Thyroid gland (tissue), 4 donors: ENCODE measurements around the gene PABPC1L.

Experiments used
- POLR2A ChIP-seq, 2 donors: fragments of 450-650 bp; IDR thresholded peaks; one replicate each; pipeline ENCODE4 v1.6.1; 2017; ENCODE audit warnings: antibody characterized with exemption in 2 of 2, mild to moderate bottlenecking in 2 of 2, moderate library complexity in 1 of 2
- TF ChIP-seq, protein P1 (sequence below), 6 experiments: fragments of 200-600 bp in 3 of 6; fragments of 450-650 bp in 3 of 6; sonication (generic) in 3 of 6; IDR thresholded peaks; one replicate each; pipeline ENCODE4 v1.5.1; 2016 to 2019; ENCODE audit warnings: antibody characterized with exemption in 6 of 6, mild to moderate bottlenecking in 2 of 6, inconsistent platforms in 1 of 6, moderate library complexity in 1 of 6

DNA sequence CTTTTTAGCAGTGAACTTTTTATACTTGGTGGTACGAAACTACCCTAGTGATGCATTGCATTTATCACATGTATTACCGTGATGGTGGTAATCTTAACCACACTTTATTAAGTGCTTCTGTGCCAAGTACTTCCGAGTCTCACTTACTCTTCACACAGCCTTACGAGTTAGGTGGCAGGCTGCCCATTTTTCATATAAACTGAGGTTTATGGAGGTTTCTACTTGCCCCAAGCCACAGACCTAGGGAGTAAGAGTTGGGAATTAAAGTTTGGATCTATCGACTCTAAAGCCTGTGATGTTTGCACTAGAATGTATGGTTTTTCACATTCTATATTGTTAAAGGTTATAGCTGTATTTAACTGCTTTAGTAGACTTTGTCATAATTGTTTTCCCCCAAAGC lies 5.5 kb upstream of the PABPC1L start:
- TF ChIP-seq, protein P1, sequence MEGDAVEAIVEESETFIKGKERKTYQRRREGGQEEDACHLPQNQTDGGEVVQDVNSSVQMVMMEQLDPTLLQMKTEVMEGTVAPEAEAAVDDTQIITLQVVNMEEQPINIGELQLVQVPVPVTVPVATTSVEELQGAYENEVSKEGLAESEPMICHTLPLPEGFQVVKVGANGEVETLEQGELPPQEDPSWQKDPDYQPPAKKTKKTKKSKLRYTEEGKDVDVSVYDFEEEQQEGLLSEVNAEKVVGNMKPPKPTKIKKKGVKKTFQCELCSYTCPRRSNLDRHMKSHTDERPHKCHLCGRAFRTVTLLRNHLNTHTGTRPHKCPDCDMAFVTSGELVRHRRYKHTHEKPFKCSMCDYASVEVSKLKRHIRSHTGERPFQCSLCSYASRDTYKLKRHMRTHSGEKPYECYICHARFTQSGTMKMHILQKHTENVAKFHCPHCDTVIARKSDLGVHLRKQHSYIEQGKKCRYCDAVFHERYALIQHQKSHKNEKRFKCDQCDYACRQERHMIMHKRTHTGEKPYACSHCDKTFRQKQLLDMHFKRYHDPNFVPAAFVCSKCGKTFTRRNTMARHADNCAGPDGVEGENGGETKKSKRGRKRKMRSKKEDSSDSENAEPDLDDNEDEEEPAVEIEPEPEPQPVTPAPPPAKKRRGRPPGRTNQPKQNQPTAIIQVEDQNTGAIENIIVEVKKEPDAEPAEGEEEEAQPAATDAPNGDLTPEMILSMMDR (IDR thresholded peaks at IDR 0.05): no peak
- TF ChIP-seq POLR2A (IDR thresholded peaks at IDR 0.05): no peak
